Keratinocyte (primary cell): ENCODE results near the gene GABARAPL1. TPM values are rescaled to one million over a fixed set of nuclear protein-coding genes. Genes with fewer than 3 reads are reported as not detected.

ENCODE experiments used
- DNase-seq: peaks from one replicate; pipeline ENCODE4 v3.0.0-alpha.2; 2011; ENCODE audit warnings: low read depth, missing footprints, low spot score
- FAIRE-seq: peaks from 2 replicates; lab custom pipeline; 2011; peaks lifted over from hg19 to GRCh38; lab: Jason Lieb, UNC
- H2AFZ ChIP-seq: 2 replicates; pipeline ENCODE4 v1.6.0; 2012; ENCODE audit warnings: low read length, control low read depth, inconsistent platforms; ENCODE audit not compliant: control insufficient read depth
- H3K27ac ChIP-seq: 2 replicates; pipeline ENCODE4 v1.5.1; 2011; ENCODE audit warnings: low read length; ENCODE audit not compliant: control insufficient read depth, insufficient read depth
- H3K27me3 ChIP-seq: 3 replicates; pipeline ENCODE4 v1.6.0; 2011; ENCODE audit warnings: low read length; ENCODE audit not compliant: control insufficient read depth, insufficient read depth; ENCODE audit errors: extremely low read depth
- H3K36me3 ChIP-seq, 2 experiments: 2 replicates in 1 of 2; 3 replicates in 1 of 2; pipeline ENCODE4 v1.5.1; 2011; ENCODE audit warnings: low read length in 2 of 2, mild to moderate bottlenecking in 1 of 2; ENCODE audit not compliant: control insufficient read depth in 2 of 2, insufficient read depth in 2 of 2; ENCODE audit errors: extremely low read depth in 1 of 2
- H3K4me1 ChIP-seq: 3 replicates; pipeline ENCODE4 v1.5.1; 2011; ENCODE audit warnings: low read length; ENCODE audit not compliant: control insufficient read depth, insufficient read depth; ENCODE audit errors: extremely low read depth
- H3K4me2 ChIP-seq: 3 replicates; pipeline ENCODE4 v1.6.0; 2011; ENCODE audit warnings: low read depth, low read length; ENCODE audit not compliant: control insufficient read depth, insufficient read depth; ENCODE audit errors: extremely low read depth
- H3K4me3 ChIP-seq, 3 experiments: fragments of 200-600 bp in 1 of 3; sonication (generic) in 1 of 3; 2 replicates in 2 of 3; 3 replicates in 1 of 3; pipeline ENCODE4 v1.5.1; 2011 to 2016; ENCODE audit warnings: low read length in 3 of 3, mild to moderate bottlenecking in 3 of 3, control low read depth in 2 of 3, inconsistent platforms in 1 of 3, low read depth in 1 of 3, mixed read lengths in 1 of 3, mixed run types in 1 of 3, moderate library complexity in 1 of 3; ENCODE audit not compliant: control insufficient read depth in 2 of 3, insufficient read depth in 2 of 3; ENCODE audit errors: extremely low read depth in 1 of 3
- H3K79me2 ChIP-seq: 2 replicates; pipeline ENCODE4 v1.6.0; 2012; ENCODE audit warnings: low read length; ENCODE audit not compliant: control insufficient read depth, insufficient read depth
- H3K9ac ChIP-seq: 3 replicates; pipeline ENCODE4 v1.6.0; 2011; ENCODE audit warnings: low read length; ENCODE audit not compliant: control insufficient read depth, insufficient read depth; ENCODE audit errors: extremely low read depth
- H3K9me1 ChIP-seq: 3 replicates; pipeline ENCODE4 v1.6.0; 2011; ENCODE audit warnings: low read length; ENCODE audit not compliant: control insufficient read depth, insufficient read depth; ENCODE audit errors: extremely low read depth
- H3K9me3 ChIP-seq: 2 replicates; pipeline ENCODE4 v1.5.1; 2012; ENCODE audit warnings: low read depth, low read length; ENCODE audit not compliant: control insufficient read depth
- H4K20me1 ChIP-seq: 3 replicates; pipeline ENCODE4 v1.6.0; 2011; ENCODE audit warnings: low read length; ENCODE audit not compliant: control insufficient read depth, insufficient read depth; ENCODE audit errors: extremely low read depth
- CTCF ChIP-seq, 3 experiments: IDR thresholded peaks in 1 of 3; conservative IDR thresholded peaks in 1 of 3; optimal IDR thresholded peaks in 1 of 3; 2 replicates in 2 of 3; 3 replicates in 1 of 3; pipeline versions ENCODE3 to v1.5.1; 2011; ENCODE audit warnings: low read length in 3 of 3, mild to moderate bottlenecking in 3 of 3, moderate library complexity in 2 of 3, control low read depth in 1 of 3, inconsistent platforms in 1 of 3; ENCODE audit not compliant: insufficient read depth in 2 of 3; ENCODE audit errors: extremely low read depth in 1 of 3
- EZH2 ChIP-seq: IDR thresholded peaks from one replicate; pipeline ENCODE4 v1.6.1; 2012; ENCODE audit warnings: inconsistent platforms, mild to moderate bottlenecking, low read length, moderate library complexity
- dilution Hi-C: fragments of 300-500 bp; cut with MboI; formaldehyde crosslinking; loops from one replicate; pipeline ENCODE4 v1.7.0; 2020; ENCODE audit warnings: low sequenced_read_pairs; ENCODE audit not compliant: extremely low pct_ligation_motif_present
- polyA plus RNA-seq, 5 experiments: library from polyadenylated mRNA; depleted of rRNA in 3 of 5; stranded (reverse) in 3 of 5; stranded (forward) in 1 of 5; unstranded in 1 of 5; fragments of >200 nt; gene quantifications; 1 replicate in 1 of 5; 2 replicates in 3 of 5; 3 replicates in 1 of 5; pipeline versions ENCODE4 v1.2.1 to v1.2.3, GENCODE V29; 2011 to 2012; ENCODE audit warnings: missing spikeins in 2 of 5, low read depth in 1 of 5, low replicate concordance in 1 of 5

GABARAPL1 gene
- polyA plus RNA-seq, 1 donor (not counting 4 experiments of a cell fraction or from before 2014, with no cell fraction given), result 24.3 TPM

GRCh38 chr12:10175846-10176636 lies 36.6 kb upstream of the GABARAPL1 start:
- peak overlapping the region; percentile 65 for H3K9ac ChIP-seq
- peak; percentile 19 for DNase-seq
- H3K27ac ChIP-seq, result peak overlapping the region; percentile 94
- no peaks in the 10 kb centered on the region for H3K36me3 ChIP-seq
- H3K79me2 ChIP-seq, result no peaks in the 10 kb centered on the region
- H2AFZ ChIP-seq, result no peak overlapping the region
- H3K4me1 ChIP-seq, result peaks cover 46% of the 10 kb centered on the region
- no peak for TF ChIP-seq EZH2
- peak in 1 of 3 experiments; percentile 37 for TF ChIP-seq CTCF (optimal IDR thresholded peaks at IDR 0.05 in 1 of 3, IDR thresholded peaks at IDR 0.05 in 1 of 3, conservative IDR thresholded peaks at IDR 0.05 in 1 of 3; ENCODE audit: extremely low read depth in 1 of 3, insufficient read depth in 2 of 3, low read length in 3 of 3)
- H4K20me1 ChIP-seq, result no peaks in the 10 kb centered on the region
- peak; percentile 87 for FAIRE-seq
- no peaks in the 10 kb centered on the region for H3K9me1 ChIP-seq
- no peaks in the 10 kb centered on the region for H3K9me3 ChIP-seq
- H3K4me2 ChIP-seq, result peak overlapping the region; percentile 92
- dilution Hi-C loops, result no loop called here
- peak overlapping the region in 2 of 3 experiments; percentile 48 to 57 for H3K4me3 ChIP-seq
- no peaks in the 10 kb centered on the region for H3K27me3 ChIP-seq

GRCh38 chr12:10178821-10179220 lies 33.9 kb upstream of the GABARAPL1 start, which contains the start of gene TMEM52B:
TSS of gene TMEM52B (plus strand) at chr12:10179032. CDS start at chr12:10179575, 543 bp downstream.
- no peak for FAIRE-seq
- H3K9me1 ChIP-seq, result no peaks in the 10 kb centered on the region
- DNase-seq, result no peak
- H3K27me3 ChIP-seq, result no peaks in the 10 kb centered on the region
- TF ChIP-seq CTCF (optimal IDR thresholded peaks at IDR 0.05 in 1 of 3, IDR thresholded peaks at IDR 0.05 in 1 of 3, conservative IDR thresholded peaks at IDR 0.05 in 1 of 3; ENCODE audit: extremely low read depth in 1 of 3, insufficient read depth in 2 of 3, low read length in 3 of 3), result no peak
- no peak for TF ChIP-seq EZH2
- H2AFZ ChIP-seq, result no peak within 1 kb of the TSS
- H3K9me3 ChIP-seq, result no peaks in the 10 kb centered on the region
- peaks cover 55% of the 10 kb centered on the region for H3K4me1 ChIP-seq
- H4K20me1 ChIP-seq, result no peaks in the 10 kb centered on the region
- no peaks in the 10 kb centered on the region for H3K36me3 ChIP-seq
- H3K27ac ChIP-seq, result peak within 1 kb of the TSS; percentile 51
- peak within 1 kb of the TSS; percentile 49 for H3K4me2 ChIP-seq
- H3K79me2 ChIP-seq, result no peaks in the 10 kb centered on the region
- dilution Hi-C loops, result no loop called here
- no peak within 1 kb of the TSS for H3K4me3 ChIP-seq
- peak within 1 kb of the TSS; percentile 51 for H3K9ac ChIP-seq
